Neuronal stem cell (in vitro differentiated cells): ENCODE results near the gene NHEJ1.

ENCODE experiments used
- DNase-seq: peaks from one replicate; pipeline ENCODE4 v3.0.0-alpha.2; 2013; ENCODE audit warnings: low spot score
- H2AFZ ChIP-seq: one replicate; pipeline ENCODE4 v1.6.1; 2013; ENCODE audit warnings: mild to moderate bottlenecking, low read length, inconsistent platforms
- H2AK5ac ChIP-seq: 2 replicates; pipeline ENCODE4 v1.6.1; 2013; ENCODE audit warnings: low read depth, mild to moderate bottlenecking, inconsistent platforms, low read length, moderate library complexity, mixed read lengths
- H2BK120ac ChIP-seq: 2 replicates; pipeline ENCODE4 v1.6.1; 2013; ENCODE audit warnings: low read depth, mild to moderate bottlenecking, inconsistent platforms, low read length, moderate library complexity, mixed read lengths
- H2BK12ac ChIP-seq: one replicate; pipeline ENCODE4 v1.6.1; 2013; ENCODE audit warnings: low read length, inconsistent platforms
- H2BK15ac ChIP-seq: 2 replicates; pipeline ENCODE4 v1.6.1; 2013; ENCODE audit warnings: mild to moderate bottlenecking, low read length, inconsistent platforms, mixed read lengths
- H2BK5ac ChIP-seq: one replicate; pipeline ENCODE4 v1.6.1; 2013; ENCODE audit warnings: inconsistent platforms, mild to moderate bottlenecking, low read length, moderate library complexity
- H3K14ac ChIP-seq: one replicate; pipeline ENCODE4 v1.6.1; 2013; ENCODE audit warnings: low read length, inconsistent platforms
- H3K18ac ChIP-seq: 2 replicates; pipeline ENCODE4 v1.6.1; 2013; ENCODE audit warnings: low read length, inconsistent platforms
- H3K23ac ChIP-seq: 2 replicates; pipeline ENCODE4 v1.6.1; 2013; ENCODE audit warnings: low read depth, mild to moderate bottlenecking, mixed read lengths, low read length, inconsistent platforms; ENCODE audit not compliant: poor library complexity
- H3K27ac ChIP-seq: replicated peaks from 3 replicates; pipeline ENCODE4 v1.5.1; 2013; ENCODE audit warnings: low read length, inconsistent platforms
- H3K27me3 ChIP-seq, 3 experiments: 2 replicates each; pipeline ENCODE4 v1.6.1; 2013; ENCODE audit warnings: low read length in 3 of 3, mild to moderate bottlenecking in 2 of 3, inconsistent platforms in 1 of 3, low read depth in 1 of 3, mixed read lengths in 1 of 3, moderate library complexity in 1 of 3; ENCODE audit not compliant: control insufficient read depth in 3 of 3, insufficient read depth in 3 of 3
- H3K36me3 ChIP-seq, 2 donors: replicated peaks in 1 of 2; 2 replicates each; pipeline ENCODE4 v1.6.1; 2013; ENCODE audit warnings: low read length in 2 of 2; ENCODE audit not compliant: control insufficient read depth in 2 of 2, insufficient read depth in 2 of 2
- H3K4ac ChIP-seq: 2 replicates; pipeline ENCODE4 v1.6.1; 2013; ENCODE audit warnings: inconsistent platforms, mild to moderate bottlenecking, low read length, moderate library complexity
- H3K4me1 ChIP-seq, 2 donors: 1 replicate in 1 of 2; 2 replicates in 1 of 2; pipeline ENCODE4 v1.6.1; 2013; ENCODE audit warnings: low read length in 2 of 2, low read depth in 1 of 2; ENCODE audit not compliant: control insufficient read depth in 2 of 2, insufficient read depth in 1 of 2
- H3K4me2 ChIP-seq: one replicate; pipeline ENCODE4 v1.6.1; 2013; ENCODE audit warnings: mild to moderate bottlenecking, low read length, inconsistent platforms; ENCODE audit not compliant: insufficient read depth, poor library complexity, severe bottlenecking
- H3K4me3 ChIP-seq, 2 donors: 2 replicates each; pipeline ENCODE4 v1.5.1; 2013; ENCODE audit warnings: low read length in 2 of 2, mild to moderate bottlenecking in 2 of 2, inconsistent platforms in 1 of 2, moderate library complexity in 1 of 2
- H3K79me1 ChIP-seq: one replicate; pipeline ENCODE4 v1.6.1; 2013; ENCODE audit warnings: low read depth, mild to moderate bottlenecking, inconsistent platforms, low read length, moderate library complexity
- H3K9ac ChIP-seq: one replicate; pipeline ENCODE4 v1.6.1; 2013; ENCODE audit warnings: mild to moderate bottlenecking, low read depth, low read length, inconsistent platforms; ENCODE audit not compliant: poor library complexity
- H3K9me3 ChIP-seq, 2 donors: replicated peaks in 1 of 2; 2 replicates each; pipeline versions ENCODE3 to v1.6.1; 2013; ENCODE audit warnings: low read length in 2 of 2, mild to moderate bottlenecking in 2 of 2, inconsistent platforms in 1 of 2, low read depth in 1 of 2, mixed read lengths in 1 of 2, moderate library complexity in 1 of 2; ENCODE audit not compliant: control insufficient read depth in 2 of 2, insufficient read depth in 1 of 2
- H4K8ac ChIP-seq: one replicate; pipeline ENCODE4 v1.6.1; 2013; ENCODE audit warnings: low read depth, mild to moderate bottlenecking, inconsistent platforms, low read length, moderate library complexity
- H4K91ac ChIP-seq: one replicate; pipeline ENCODE4 v1.6.1; 2013; ENCODE audit warnings: low read length, low read depth, mild to moderate bottlenecking, inconsistent platforms; ENCODE audit not compliant: poor library complexity
- WGBS, 2 donors: extraction: QIAGEN DNeasy Blood & Tissue Kit; methylation state at CpG; one replicate each; pipeline ENCODE4 v1.1.7; 2013; ENCODE audit warnings: missing lambda C conversion rate in 2 of 2, mixed read lengths in 1 of 2; ENCODE audit not compliant: insufficient read length in 2 of 2, insufficient replicate concordance in 1 of 2; ENCODE audit errors: extremely low coverage in 2 of 2; 5-methylcytosine and 5-hydroxymethylcytosine counted together

NHEJ1 gene

GRCh38 chr2:219084791-219085190 is 75.8 kb downstream of the NHEJ1 start:
- Histone ChIP-seq H3K9ac (no peak overlapping the region), H3K36me3 (no peaks in the 10 kb centered on the region), H2BK12ac (no peak overlapping the region), H3K14ac (no peak overlapping the region), H3K4me2 (no peak overlapping the region), H3K27ac (no peak overlapping the region), H2AFZ (no peak overlapping the region), H3K9me3 (no peaks in the 10 kb centered on the region), H3K4me3 (no peak overlapping the region), H2BK5ac (no peak overlapping the region), H2BK120ac (no peak overlapping the region), H3K27me3 (no peaks in the 10 kb centered on the region), H2BK15ac (no peak overlapping the region), H3K18ac (no peak overlapping the region), H4K8ac (no peak overlapping the region), H4K91ac (no peak overlapping the region), H2AK5ac (no peak overlapping the region), H3K23ac (no peak overlapping the region), H3K79me1 (no peaks in the 10 kb centered on the region), H3K4ac (no peak overlapping the region), H3K4me1 (peaks cover 0 to 10% of the 10 kb centered on the region in 2 donors)
- DNase-seq: no peak

GRCh38 chr2:219082332-219082958 is 78.2 kb downstream of the NHEJ1 start:
- H3K4me1 ChIP-seq: peaks cover 0 to 9% of the 10 kb centered on the region in 2 donors

GRCh38 chr2:219081701-219082331 is 78.8 kb downstream of the NHEJ1 start:
- H3K4ac ChIP-seq: no peak overlapping the region
- H3K18ac ChIP-seq: no peak overlapping the region
- no peak overlapping the region for H3K14ac ChIP-seq

More at GRCh38 chr2:219082332-219082958, 78.2 kb downstream of the NHEJ1 start:
- WGBS, 2 donors: no CpG with 5 or more reads among the region's 5 CpGs
- H3K27ac ChIP-seq: no peak overlapping the region
- no peaks in the 10 kb centered on the region for H3K27me3 ChIP-seq
- no peak for DNase-seq
- H4K8ac ChIP-seq: no peak overlapping the region
- H2BK5ac ChIP-seq: no peak overlapping the region
- H3K18ac ChIP-seq: no peak overlapping the region
- no peak overlapping the region for H3K23ac ChIP-seq
- H3K9me3 ChIP-seq: no peaks in the 10 kb centered on the region
- no peak overlapping the region for H2AFZ ChIP-seq
- no peak overlapping the region for H3K4ac ChIP-seq
- no peak overlapping the region for H3K4me3 ChIP-seq
- H2BK12ac ChIP-seq: no peak overlapping the region
- H3K14ac ChIP-seq: no peak overlapping the region
- no peak overlapping the region for H3K9ac ChIP-seq
- no peak overlapping the region for H3K4me2 ChIP-seq
- no peak overlapping the region for H4K91ac ChIP-seq
- no peak overlapping the region for H2BK120ac ChIP-seq
- no peak overlapping the region for H2AK5ac ChIP-seq
- peaks cover 0 to 5% of the 10 kb centered on the region in 2 donors for H3K36me3 ChIP-seq
- no peaks in the 10 kb centered on the region for H3K79me1 ChIP-seq
- no peak overlapping the region for H2BK15ac ChIP-seq

GRCh38 chr2:219081096-219081495 is 79.5 kb downstream of the NHEJ1 start:
- no CpG with 5 or more reads among the region's 7 CpGs for WGBS, 2 donors
- Histone ChIP-seq H2AK5ac (no peak overlapping the region), H2BK5ac (no peak overlapping the region), H3K4me1 (no peaks in the 10 kb centered on the region), H3K14ac (no peak overlapping the region), H3K9me3 (no peaks in the 10 kb centered on the region), H3K23ac (no peak overlapping the region), H2BK15ac (no peak overlapping the region), H4K91ac (no peak overlapping the region), H2AFZ (no peak overlapping the region), H3K4ac (no peak overlapping the region), H3K4me3 (no peak overlapping the region), H4K8ac (no peak overlapping the region), H2BK120ac (no peak overlapping the region), H3K4me2 (no peak overlapping the region), H3K27ac (no peak overlapping the region), H2BK12ac (no peak overlapping the region), H3K9ac (no peak overlapping the region), H3K36me3 (peaks cover 3 to 18% of the 10 kb centered on the region in 2 donors), H3K79me1 (no peaks in the 10 kb centered on the region), H3K27me3 (no peaks in the 10 kb centered on the region), H3K18ac (no peak overlapping the region)
- DNase-seq: no peak

More at GRCh38 chr2:219081701-219082331, 78.8 kb downstream of the NHEJ1 start:
- Histone ChIP-seq H2BK120ac (no peak overlapping the region), H4K8ac (no peak overlapping the region), H3K9me3 (no peaks in the 10 kb centered on the region), H2AFZ (no peak overlapping the region), H3K4me2 (no peak overlapping the region), H2BK15ac (no peak overlapping the region), H3K36me3 (peaks cover 2 to 11% of the 10 kb centered on the region in 2 donors), H2AK5ac (no peak overlapping the region), H2BK12ac (no peak overlapping the region), H3K9ac (no peak overlapping the region), H3K23ac (no peak overlapping the region), H2BK5ac (no peak overlapping the region), H3K79me1 (no peaks in the 10 kb centered on the region), H3K27me3 (no peaks in the 10 kb centered on the region), H3K4me3 (no peak overlapping the region), H3K4me1 (peaks cover 0 to 3% of the 10 kb centered on the region in 2 donors), H3K27ac (no peak overlapping the region), H4K91ac (no peak overlapping the region)
- DNase-seq: no peak
